Spleen (tissue), 7 donors: Measurements from ENCODE around the gene ZNF584.

Experiments
- CTCF ChIP-seq, 11 experiments: fragments of 200-600 bp in 7 of 11; fragments of 450-650 bp in 4 of 11; sonication (generic) in 4 of 11; IDR thresholded peaks in 8 of 11; conservative IDR thresholded peaks in 3 of 11; 1 replicate in 7 of 11; 2 replicates in 4 of 11; pipeline versions ENCODE4 v1.4.0 to v1.8.0; 2016 to 2021; ENCODE audit warnings: antibody characterized with exemption in 11 of 11, inconsistent platforms in 4 of 11, mild to moderate bottlenecking in 1 of 11
- POLR2A ChIP-seq, 3 donors: fragments of 450-650 bp; IDR thresholded peaks; one replicate each; pipeline ENCODE4 v1.5.1; 2017; ENCODE audit warnings: antibody characterized with exemption in 3 of 3, mild to moderate bottlenecking in 1 of 3
- donor health status: DM: no; HTN: no; CAD: no; lungs with moderate emphysema.
- donor health status: DM: no; HTN: no; CAD: no.
- donor health status: DM: no; HTN: no; CAD: no.

GRCh38 chr19:58364146-58364545 is 44.3 kb upstream of the ZNF584 start:
- no peak for TF ChIP-seq CTCF (IDR thresholded peaks at IDR 0.05 in 8 of 11, conservative IDR thresholded peaks at IDR 0.05 in 3 of 11)
- TF ChIP-seq POLR2A (IDR thresholded peaks at IDR 0.05) = no peak
